ENCODE results near the gene TMEM60.

- TF ChIP-seq MYC (CRISPR knock-in tag; IDR thresholded peaks at IDR 0.05; ENCODE audit: borderline replicate concordance) (no peak), SALL2 (CRISPR knock-in tag; IDR thresholded peaks at IDR 0.05) (no peak), TCF12 (IDR thresholded peaks at IDR 0.05) (no peak), TCF12 (CRISPR knock-in tag; IDR thresholded peaks at IDR 0.05) (no peak), ATM (IDR thresholded peaks at IDR 0.05; ENCODE audit: borderline replicate concordance) (no peak), ZNF335 (CRISPR knock-in tag; IDR thresholded peaks at IDR 0.05) (no peak), CTCF (CRISPR knock-in tag; IDR thresholded peaks at IDR 0.05) (no peak), TFDP2 (CRISPR knock-in tag; IDR thresholded peaks at IDR 0.05) (no peak), NR2F1 (CRISPR knock-in tag; IDR thresholded peaks at IDR 0.05) (no peak), POLR2AphosphoS5 (IDR thresholded peaks at IDR 0.05; ENCODE audit: low read depth, low read length) (no peak), ZFX (CRISPR knock-in tag; IDR thresholded peaks at IDR 0.05; ENCODE audit: low read depth) (no peak), ATF6 (CRISPR knock-in tag; conservative IDR thresholded peaks at IDR 0.05) (no peak), GLI4 (CRISPR knock-in tag; IDR thresholded peaks at IDR 0.05; ENCODE audit: borderline replicate concordance) (no peak), CBFB (CRISPR knock-in tag; IDR thresholded peaks at IDR 0.05) (no peak), EP300 (IDR thresholded peaks at IDR 0.05; ENCODE audit: low read depth in 2 of 2, low read length in 2 of 2) (no peak), EP300 (CRISPR knock-in tag; IDR thresholded peaks at IDR 0.05; ENCODE audit: borderline replicate concordance) (no peak)
These were observed 1.9 kb upstream of the TMEM60 start for GRCh38 chr7:77800158-77800557.

Data from HepG2 (cell line).